SU-DHL-6 (cell line): ENCODE measurements around the gene JRKL.

Experiments used
- EZH2phosphoT487 ChIP-seq: fragments of 200-600 bp; sonication (generic), shearing (Covaris generic); conservative IDR thresholded peaks from 2 replicates; pipeline ENCODE4 v1.6.1; 2018; ENCODE audit warnings: mild to moderate bottlenecking, antibody characterized with exemption, low read length, moderate library complexity, mixed read lengths
- TF ChIP-seq, protein P1 (sequence below): fragments of 200-600 bp; sonication (generic); IDR thresholded peaks from one replicate; pipeline ENCODE4 v1.5.1; 2017; ENCODE audit warnings: antibody characterized with exemption, mild to moderate bottlenecking, low read length, moderate library complexity; ENCODE audit not compliant: insufficient read depth, poor library complexity, severe bottlenecking

DNA sequence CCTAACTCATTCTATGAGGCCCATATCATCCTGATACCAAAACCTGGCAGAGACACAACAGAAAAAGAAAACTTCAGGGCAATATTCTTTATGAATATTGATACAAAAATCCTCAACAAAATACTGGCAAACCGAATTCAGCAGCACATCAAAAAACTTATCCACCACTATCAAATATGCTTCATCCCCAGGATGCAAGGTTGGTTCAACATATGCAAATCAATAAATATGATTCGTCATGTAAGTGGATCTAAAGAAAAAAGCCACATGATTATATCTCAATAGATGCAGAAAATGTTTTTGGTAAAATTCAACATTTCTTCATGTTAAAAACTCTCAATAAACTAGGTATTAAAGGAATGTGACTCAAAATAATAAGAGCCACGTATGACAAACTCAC, 40.9 kb downstream of the JRKL start:
- TF ChIP-seq, protein P1, sequence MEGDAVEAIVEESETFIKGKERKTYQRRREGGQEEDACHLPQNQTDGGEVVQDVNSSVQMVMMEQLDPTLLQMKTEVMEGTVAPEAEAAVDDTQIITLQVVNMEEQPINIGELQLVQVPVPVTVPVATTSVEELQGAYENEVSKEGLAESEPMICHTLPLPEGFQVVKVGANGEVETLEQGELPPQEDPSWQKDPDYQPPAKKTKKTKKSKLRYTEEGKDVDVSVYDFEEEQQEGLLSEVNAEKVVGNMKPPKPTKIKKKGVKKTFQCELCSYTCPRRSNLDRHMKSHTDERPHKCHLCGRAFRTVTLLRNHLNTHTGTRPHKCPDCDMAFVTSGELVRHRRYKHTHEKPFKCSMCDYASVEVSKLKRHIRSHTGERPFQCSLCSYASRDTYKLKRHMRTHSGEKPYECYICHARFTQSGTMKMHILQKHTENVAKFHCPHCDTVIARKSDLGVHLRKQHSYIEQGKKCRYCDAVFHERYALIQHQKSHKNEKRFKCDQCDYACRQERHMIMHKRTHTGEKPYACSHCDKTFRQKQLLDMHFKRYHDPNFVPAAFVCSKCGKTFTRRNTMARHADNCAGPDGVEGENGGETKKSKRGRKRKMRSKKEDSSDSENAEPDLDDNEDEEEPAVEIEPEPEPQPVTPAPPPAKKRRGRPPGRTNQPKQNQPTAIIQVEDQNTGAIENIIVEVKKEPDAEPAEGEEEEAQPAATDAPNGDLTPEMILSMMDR: no peak
- no peak for TF ChIP-seq EZH2phosphoT487
